Measurements from ENCODE around the gene CELF2.

The CELF2 gene

DNA sequence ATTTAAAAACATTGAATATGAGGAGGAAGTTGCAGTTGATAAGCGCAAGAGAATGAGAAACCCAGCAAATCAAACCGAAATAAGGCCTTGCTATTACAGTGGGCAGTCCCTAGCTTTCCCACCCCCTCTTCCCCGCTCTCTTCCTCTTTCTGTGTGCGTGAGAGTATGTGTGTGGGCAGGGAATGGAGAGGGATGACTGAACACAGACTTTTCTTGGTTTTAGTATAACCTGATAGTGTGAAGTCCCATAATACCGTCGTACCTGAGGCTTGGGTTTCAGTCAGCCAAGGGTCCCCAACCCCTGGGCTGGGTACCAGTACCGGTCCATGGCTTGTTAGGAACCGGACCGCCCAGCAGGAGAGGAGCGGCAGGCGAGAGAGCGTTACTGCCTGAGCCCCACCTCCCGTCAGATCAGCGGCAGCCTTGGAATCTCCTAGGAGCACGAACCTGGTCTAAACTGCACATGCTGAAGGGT lies 255.3 kb downstream of the CELF2 start:
- DNase-seq (ENCODE audit: low spot score): peak; percentile 55
- TF ChIP-seq, protein P1, sequence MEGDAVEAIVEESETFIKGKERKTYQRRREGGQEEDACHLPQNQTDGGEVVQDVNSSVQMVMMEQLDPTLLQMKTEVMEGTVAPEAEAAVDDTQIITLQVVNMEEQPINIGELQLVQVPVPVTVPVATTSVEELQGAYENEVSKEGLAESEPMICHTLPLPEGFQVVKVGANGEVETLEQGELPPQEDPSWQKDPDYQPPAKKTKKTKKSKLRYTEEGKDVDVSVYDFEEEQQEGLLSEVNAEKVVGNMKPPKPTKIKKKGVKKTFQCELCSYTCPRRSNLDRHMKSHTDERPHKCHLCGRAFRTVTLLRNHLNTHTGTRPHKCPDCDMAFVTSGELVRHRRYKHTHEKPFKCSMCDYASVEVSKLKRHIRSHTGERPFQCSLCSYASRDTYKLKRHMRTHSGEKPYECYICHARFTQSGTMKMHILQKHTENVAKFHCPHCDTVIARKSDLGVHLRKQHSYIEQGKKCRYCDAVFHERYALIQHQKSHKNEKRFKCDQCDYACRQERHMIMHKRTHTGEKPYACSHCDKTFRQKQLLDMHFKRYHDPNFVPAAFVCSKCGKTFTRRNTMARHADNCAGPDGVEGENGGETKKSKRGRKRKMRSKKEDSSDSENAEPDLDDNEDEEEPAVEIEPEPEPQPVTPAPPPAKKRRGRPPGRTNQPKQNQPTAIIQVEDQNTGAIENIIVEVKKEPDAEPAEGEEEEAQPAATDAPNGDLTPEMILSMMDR (IDR thresholded peaks at IDR 0.05; ENCODE audit: extremely low read depth, insufficient read depth, missing control alignments): no peak
- in situ Hi-C loops (cut with MboI; ENCODE audit: low pct_unique_long_range_greater_than_20kb, low sequenced_read_pairs, unreplicated experiment): no loop called here

DNA sequence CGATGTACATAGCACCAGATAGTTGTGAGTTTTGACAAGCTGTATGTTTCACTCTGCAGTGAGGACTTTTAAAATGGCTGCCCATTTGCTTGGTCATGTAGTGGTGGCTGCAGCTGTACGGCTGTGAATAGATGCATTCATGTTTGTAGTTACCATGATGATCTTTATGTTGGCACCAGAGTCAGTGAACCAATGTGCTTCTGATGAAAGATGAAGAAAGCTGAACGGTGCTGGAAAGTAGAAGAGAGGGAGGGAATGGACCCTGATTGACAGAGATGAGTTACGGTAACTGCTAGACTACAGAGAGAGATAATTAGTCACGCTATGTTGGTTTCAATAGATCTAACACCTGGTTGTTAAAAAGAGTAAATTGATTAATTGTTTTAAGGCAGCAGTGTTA lies 256.8 kb downstream of the CELF2 start:
- no peak for DNase-seq (ENCODE audit: low spot score)
- in situ Hi-C loops (cut with MboI; ENCODE audit: low pct_unique_long_range_greater_than_20kb, low sequenced_read_pairs, unreplicated experiment): no loop called here
- TF ChIP-seq, protein P1 (IDR thresholded peaks at IDR 0.05; ENCODE audit: extremely low read depth, insufficient read depth, missing control alignments): no peak

DNA sequence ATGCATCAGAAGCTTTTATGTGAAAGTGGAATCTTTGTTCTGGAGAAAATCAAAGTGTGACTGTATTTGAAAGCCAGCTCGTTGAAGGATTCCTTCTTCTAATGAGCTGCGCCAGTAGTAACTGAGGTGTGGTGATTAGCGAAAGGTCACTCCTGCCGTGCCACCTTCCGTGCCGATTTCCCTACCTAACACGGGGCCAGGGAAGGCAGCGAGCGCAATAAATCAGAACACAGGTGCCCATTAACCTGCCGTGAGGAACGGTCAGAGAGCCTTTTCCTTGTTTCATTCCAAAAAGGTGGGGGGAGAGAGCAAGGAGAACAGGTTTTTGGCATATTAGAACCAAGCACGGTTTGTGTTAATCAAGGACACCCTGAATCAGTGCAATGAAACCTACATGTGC lies 258.0 kb downstream of the CELF2 start:
- in situ Hi-C loops (cut with MboI; ENCODE audit: low pct_unique_long_range_greater_than_20kb, low sequenced_read_pairs, unreplicated experiment): no loop called here
- no peak for DNase-seq (ENCODE audit: low spot score)
- TF ChIP-seq, protein P1 (IDR thresholded peaks at IDR 0.05; ENCODE audit: extremely low read depth, insufficient read depth, missing control alignments): no peak

DNA sequence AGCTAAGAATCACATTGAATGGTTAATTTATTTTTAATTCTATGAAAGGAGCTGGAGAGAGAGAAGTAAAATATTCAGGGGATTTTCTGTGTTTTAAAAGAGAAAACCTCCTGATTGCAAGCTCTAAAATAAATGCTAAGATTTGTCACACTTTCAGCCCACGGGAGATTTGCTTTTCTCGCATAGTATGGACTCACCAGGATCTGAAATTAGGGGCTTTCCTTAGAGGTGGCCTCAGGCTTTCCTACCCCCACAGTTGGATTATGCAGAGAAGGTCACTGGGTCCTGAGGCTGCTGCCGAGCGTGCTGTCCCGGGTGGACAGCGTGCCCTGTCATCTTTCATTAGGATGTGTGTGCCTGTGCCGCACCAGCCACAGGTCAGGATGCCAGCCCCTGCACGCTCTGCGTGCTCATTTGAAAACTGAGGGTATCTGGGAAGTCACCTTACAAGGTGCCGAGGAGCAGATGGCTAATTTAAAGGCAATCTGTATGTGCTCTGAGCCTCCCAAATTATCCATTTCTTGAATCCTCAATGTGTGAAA lies 258.8 kb downstream of the CELF2 start:
- in situ Hi-C loops (cut with MboI; ENCODE audit: low pct_unique_long_range_greater_than_20kb, low sequenced_read_pairs, unreplicated experiment): no loop called here
- TF ChIP-seq, protein P1 (IDR thresholded peaks at IDR 0.05; ENCODE audit: extremely low read depth, insufficient read depth, missing control alignments): no peak
- DNase-seq (ENCODE audit: low spot score): no peak

DNA sequence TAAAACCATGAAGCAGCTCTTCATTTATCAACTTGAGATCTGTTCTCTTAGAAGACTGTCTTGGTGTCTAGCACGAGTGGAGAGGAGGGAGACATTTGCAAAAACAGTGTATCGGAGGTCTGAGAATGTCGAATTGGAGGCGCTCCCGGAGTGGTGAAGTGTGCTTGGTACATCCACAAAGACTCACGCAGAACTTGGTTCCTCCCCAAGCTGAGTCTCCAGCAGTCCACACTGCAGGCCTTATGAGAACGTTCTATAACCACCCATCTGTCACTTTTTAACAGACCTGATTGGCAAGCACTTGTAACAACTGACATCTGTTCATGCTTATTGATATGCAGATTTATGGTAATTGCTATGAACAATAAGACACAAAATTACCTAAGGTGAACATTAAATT lies 261.6 kb downstream of the CELF2 start:
- no peak for DNase-seq (ENCODE audit: low spot score)
- in situ Hi-C loops (cut with MboI; ENCODE audit: low pct_unique_long_range_greater_than_20kb, low sequenced_read_pairs, unreplicated experiment): no loop called here
- TF ChIP-seq, protein P1 (IDR thresholded peaks at IDR 0.05; ENCODE audit: extremely low read depth, insufficient read depth, missing control alignments): no peak

DNA sequence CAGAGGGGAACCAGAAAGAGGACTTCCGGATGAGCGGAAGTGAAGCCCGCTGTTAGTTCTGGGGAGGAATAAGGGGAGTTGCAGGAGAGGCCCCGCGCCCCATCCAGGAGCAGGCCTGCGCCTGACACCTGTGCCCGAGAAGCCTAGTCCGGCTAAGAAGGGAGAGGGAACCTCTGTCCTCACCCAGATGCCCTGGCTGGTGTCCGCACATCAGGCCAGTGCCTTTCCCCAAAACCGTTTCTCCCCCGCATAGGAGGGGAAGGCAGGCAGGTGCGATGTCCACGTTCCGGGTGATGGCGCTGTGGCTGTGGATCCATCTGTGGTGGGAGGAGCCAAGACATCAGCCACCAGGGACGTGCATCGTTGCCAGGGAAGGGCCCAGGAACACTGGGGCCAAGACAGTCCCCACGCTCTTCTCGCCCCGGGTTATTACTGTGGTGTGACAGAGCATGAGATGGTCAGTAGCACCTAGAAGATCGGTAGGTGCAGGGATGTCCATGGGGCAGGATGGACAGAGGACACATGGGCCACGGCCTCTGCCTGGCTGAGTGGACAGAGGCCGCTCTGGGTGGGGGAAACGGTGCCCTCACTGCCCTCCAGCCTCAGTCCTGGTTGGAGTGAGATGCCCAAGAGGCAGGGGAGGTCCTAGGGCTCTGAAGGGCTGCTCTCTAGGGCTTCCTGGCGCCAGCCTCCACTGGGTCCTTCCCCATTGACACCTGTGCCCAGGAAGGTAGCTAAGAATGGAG lies 262.7 kb downstream of the CELF2 start:
- DNase-seq (ENCODE audit: low spot score): no peak
- in situ Hi-C loops (cut with MboI; ENCODE audit: low pct_unique_long_range_greater_than_20kb, low sequenced_read_pairs, unreplicated experiment): no loop called here
- TF ChIP-seq, protein P1 (IDR thresholded peaks at IDR 0.05; ENCODE audit: extremely low read depth, insufficient read depth, missing control alignments): no peak

Measured in GM13977 (cell line).